C4-2B (cell line): ENCODE data around the gene WNK1.

ENCODE experiments used
- H3K27ac ChIP-seq: fragments of 450-650 bp; 2 replicates; pipeline ENCODE4 v1.5.1; 2017
- ZFX ChIP-seq: fragments of 450-650 bp; IDR thresholded peaks from 2 replicates; pipeline ENCODE4 v1.6.1; 2017
- TF ChIP-seq, protein P1 (sequence below): fragments of 450-650 bp; conservative IDR thresholded peaks from 2 replicates; pipeline ENCODE4 v1.5.1; 2017; ENCODE audit warnings: mild to moderate bottlenecking

The WNK1 gene

DNA sequence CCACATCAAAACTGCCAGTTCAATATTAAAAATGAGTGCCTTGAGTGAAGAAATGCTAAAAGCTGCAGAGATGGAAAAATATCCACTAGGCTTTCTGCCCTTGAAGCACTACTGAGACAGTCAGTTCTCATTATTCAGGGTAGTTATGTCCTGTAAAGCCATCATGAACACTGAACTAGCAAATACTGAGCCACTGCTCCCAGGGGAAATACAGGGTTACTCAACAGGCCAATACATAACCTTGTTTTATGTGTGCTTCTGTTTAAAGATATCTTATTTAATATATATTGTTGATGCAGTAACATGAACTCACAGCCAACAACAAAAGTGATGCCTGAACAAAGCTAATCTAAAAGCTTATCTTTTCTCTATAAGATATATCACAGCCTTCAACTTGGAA lies 193.8 kb downstream of the WNK1 start:
- TF ChIP-seq ZFX: no peak
- TF ChIP-seq, protein P1, sequence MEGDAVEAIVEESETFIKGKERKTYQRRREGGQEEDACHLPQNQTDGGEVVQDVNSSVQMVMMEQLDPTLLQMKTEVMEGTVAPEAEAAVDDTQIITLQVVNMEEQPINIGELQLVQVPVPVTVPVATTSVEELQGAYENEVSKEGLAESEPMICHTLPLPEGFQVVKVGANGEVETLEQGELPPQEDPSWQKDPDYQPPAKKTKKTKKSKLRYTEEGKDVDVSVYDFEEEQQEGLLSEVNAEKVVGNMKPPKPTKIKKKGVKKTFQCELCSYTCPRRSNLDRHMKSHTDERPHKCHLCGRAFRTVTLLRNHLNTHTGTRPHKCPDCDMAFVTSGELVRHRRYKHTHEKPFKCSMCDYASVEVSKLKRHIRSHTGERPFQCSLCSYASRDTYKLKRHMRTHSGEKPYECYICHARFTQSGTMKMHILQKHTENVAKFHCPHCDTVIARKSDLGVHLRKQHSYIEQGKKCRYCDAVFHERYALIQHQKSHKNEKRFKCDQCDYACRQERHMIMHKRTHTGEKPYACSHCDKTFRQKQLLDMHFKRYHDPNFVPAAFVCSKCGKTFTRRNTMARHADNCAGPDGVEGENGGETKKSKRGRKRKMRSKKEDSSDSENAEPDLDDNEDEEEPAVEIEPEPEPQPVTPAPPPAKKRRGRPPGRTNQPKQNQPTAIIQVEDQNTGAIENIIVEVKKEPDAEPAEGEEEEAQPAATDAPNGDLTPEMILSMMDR: no peak
- no peak overlapping the region for H3K27ac ChIP-seq

DNA sequence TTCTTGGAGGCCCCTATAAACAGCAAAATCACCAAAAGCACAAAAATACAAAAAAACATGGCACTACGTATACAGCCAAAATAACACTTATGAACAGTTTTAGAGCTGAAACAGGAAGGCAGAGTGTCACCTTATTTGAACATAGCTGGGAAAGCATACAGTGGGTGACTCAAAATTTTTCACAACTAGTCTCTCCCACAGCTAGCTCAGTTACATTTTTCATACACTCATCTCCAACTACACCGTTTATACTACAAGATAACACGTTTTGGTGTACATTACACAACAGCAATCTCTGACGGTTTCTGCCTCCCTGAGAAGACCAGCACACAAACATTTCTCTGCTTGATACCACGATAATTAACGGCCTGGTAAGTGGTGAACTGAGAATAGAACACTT lies 194.3 kb downstream of the WNK1 start:
- no peak overlapping the region for H3K27ac ChIP-seq
- no peak for TF ChIP-seq ZFX
- TF ChIP-seq, protein P1: no peak

DNA sequence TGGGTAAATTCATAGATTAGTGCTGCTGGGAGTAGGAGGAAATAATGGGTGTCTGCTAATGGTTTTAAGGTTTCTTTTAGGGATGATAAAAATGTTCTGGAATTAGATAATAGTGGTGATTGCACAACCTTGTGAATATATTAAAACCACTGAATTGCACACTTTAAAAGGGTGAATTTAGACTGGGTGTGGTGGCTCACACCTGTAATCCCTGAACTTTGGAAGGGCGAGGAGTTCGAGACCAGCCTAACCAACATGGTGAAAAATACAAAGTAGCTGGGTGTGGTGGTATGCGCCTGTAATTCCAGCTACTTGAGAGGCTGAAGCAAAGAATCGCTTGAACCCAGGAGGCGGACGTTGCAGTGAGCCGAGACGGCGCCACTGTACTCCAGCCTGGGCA lies 195.9 kb downstream of the WNK1 start:
- no peak for TF ChIP-seq ZFX
- peak overlapping the region; percentile 85 for H3K27ac ChIP-seq

DNA sequence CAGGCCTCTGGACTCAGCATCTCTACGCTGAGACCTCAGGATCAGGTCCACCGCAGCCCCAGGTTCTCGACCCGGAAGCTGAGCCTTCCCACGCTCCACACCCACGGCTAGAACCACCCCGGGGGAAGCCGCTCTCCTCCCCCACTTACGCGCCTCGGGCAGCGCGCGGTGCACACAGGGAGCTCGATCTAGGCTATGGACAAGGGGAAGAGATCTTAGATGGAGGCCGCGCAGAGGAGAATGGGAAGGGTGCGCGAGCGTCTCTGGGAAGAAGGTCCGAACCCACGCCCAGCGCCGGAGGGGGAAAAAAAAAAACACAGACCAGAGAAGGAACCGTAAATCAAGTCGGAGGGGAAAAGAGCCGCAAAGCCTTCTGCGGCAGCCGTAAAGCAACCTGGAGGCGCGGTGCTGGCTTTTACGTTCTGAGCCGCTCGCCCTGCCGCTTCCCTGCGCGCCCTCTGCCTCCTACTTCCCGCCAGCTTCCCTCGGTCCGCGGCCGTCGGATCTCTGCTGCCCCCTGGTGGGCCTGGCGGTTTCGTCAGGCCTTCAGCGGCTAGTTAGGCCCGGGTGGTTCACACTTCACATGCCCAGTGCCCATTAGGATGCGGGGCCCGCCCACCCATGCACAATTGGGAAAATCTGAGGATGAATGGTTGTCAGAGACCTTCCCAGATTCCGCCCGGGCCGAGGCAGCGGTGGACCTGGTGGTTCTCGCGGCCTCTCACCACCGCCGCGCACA lies 197.2 kb downstream of the WNK1 start, which contains the start of gene RAD52:
Gene RAD52 (minus strand): TSS at position 242 of the 739 bp plus-strand sequence. CDS start 16,636 bp downstream, outside the sequence.
- TF ChIP-seq, protein P1: peak; percentile 99
- TF ChIP-seq ZFX: no peak

DNA sequence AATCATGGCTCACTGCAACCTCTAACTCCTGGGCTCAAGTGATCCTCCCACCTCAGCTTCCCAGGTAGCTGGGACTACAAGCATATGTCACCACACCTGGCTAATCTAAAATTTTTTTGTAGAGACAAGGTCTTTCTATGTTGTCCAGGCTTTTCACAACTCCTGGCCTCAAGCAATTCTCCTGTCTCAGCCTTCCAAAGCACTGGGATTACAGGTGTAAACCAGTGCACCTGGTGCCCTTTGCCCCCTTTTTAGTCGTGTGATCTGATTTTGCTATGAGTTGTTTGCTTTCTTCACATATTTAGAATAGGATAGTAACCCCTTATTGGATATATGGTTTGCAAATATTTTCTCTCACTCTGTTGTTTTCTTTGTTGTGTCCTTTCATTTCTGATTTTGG lies 198.8 kb downstream of the WNK1 start:
- H3K27ac ChIP-seq: no peak overlapping the region
- TF ChIP-seq, protein P1: no peak
- TF ChIP-seq ZFX: no peak

More for the DNA sequence above, 197.2 kb downstream of the WNK1 start, which contains the start of gene RAD52:
- H3K27ac ChIP-seq: peak within 1 kb of the TSS; percentile 85

DNA sequence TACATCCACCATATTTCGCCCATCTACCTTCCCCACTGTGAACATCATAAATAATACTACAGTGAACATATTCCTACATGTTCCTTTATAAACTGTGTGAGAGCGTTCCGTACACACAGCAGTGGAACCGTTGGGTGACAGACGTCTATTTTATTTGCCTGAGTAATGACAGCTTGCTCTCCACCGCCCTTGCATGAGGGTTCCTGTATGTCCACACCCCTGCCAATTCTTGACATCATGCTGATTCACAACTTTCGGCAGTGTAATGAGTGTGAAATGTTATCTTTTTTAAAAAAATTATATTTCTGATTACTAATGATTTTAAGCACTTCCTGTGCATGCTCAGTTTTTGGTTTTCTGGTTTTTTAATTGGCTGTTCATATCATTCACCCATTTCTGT lies 201.4 kb downstream of the WNK1 start:
- TF ChIP-seq ZFX: no peak
- TF ChIP-seq, protein P1: no peak
- peak overlapping the region; percentile 17; the same call in 1 of the 2 replicates for H3K27ac ChIP-seq

DNA sequence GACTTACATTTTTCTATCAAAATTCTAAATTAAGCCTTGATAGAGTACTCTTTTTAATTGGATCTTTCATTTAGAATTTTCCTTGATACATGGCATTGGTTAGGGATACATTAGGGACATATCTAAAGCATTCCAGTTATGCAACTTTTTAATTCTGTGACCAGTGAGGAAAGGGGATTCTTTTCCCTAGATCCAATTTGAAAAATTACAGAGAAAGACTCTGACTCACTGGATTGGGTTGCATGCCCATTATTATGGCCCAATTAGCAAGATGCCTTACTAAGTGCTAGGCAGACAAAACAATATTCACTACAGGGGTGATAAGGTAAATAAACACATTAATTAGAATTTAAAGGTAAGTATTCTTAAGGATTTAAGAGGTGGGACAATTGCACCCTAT lies 202.4 kb downstream of the WNK1 start:
- TF ChIP-seq ZFX: no peak
- TF ChIP-seq, protein P1: no peak
- H3K27ac ChIP-seq: no peak overlapping the region

DNA sequence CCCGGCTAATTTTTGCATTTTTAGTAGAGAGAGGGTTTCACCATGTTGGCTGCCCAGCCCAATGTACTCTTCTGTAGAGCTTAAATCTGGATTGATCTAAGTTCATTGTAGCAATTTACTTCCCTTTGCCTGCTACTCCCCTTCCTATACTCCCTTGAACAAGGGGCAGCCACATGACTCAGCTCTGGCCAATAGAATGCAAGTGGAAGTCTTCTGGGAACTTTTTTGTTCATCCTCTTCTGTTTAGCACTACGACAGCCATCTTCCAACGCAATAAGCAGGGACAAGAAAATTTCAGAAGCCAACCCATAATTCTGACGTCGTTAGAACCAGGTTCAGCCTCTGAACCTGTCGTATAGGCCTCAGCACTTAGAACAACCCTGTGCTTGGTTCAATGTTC lies 203.6 kb downstream of the WNK1 start:
- TF ChIP-seq, protein P1: no peak
- no peak for TF ChIP-seq ZFX

More for the DNA sequence above, 203.6 kb downstream of the WNK1 start:
- H3K27ac ChIP-seq: no peak overlapping the region
